OCI-LY7 (cell line): ENCODE results near the gene CAPRIN2. TPM values are rescaled to one million over a fixed set of nuclear protein-coding genes. Genes with fewer than 3 reads are reported as not detected.

ENCODE experiments used
- total RNA-seq, 2 experiments: library from RNA; depleted of rRNA in 1 of 2; stranded (reverse); fragments of >200 nt in 1 of 2; shearing (Covaris generic) in 1 of 2; gene quantifications; 2 replicates each; pipeline ENCODE4 v1.2.3, GENCODE V29; 2014 to 2022

CAPRIN2 gene
- total RNA-seq, 2 experiments from 2014 or later = 21.7 to 23.7 TPM

Other genes starting within 250 kb of the CAPRIN2 start
- gene IPO8, start 59.1 kb downstream of the CAPRIN2 start, total RNA-seq (2014; rRNA removed; shearing (Covaris generic)) = 14.7 and 23.9 TPM in 2 replicates
- gene IPO8, start 59.1 kb downstream of the CAPRIN2 start, total RNA-seq (2022) = 41.6 and 47.8 TPM in 2 replicates
- not detected in 2 replicates for gene TSPAN11, start 171.8 kb upstream of the CAPRIN2 start, total RNA-seq (2014; rRNA removed; shearing (Covaris generic))
- gene TSPAN11, start 171.8 kb upstream of the CAPRIN2 start, total RNA-seq (2022) = not detected in 2 replicates